GM19043 (cell line): ENCODE data around the gene KIF19.

ENCODE experiments used
- ATAC-seq: cut with Tn5 transposase; IDR thresholded peaks from one replicate; pipeline ENCODE4 v1.9.1; 2021; ENCODE audit warnings: low read depth; ENCODE audit not compliant: unreplicated experiment

KIF19 gene

GRCh38 chr17:74358697-74359096, 32.7 kb downstream of the KIF19 start:
- ATAC-seq: no peak

DNA sequence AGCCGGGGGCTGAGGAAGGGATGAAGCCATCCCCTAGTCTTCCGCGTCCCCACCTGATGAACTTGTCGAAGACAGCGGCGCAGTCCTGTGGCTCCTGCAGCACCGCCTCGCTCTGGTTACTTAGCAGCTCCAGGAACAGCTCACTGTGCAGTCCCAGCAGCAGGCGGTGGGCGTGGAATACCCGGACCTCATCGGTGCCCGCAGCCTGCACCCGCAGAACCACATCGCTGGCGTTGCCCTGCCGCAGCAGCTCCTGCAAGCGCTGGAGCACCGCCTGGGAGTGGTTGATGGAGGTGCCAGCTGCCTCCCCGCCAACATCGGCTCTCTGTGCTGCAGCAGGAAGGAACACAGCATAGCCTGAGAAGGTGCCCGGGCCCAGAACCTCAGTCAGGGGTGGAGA, 33.9 kb downstream of the KIF19 start:
- no peak for ATAC-seq

GRCh38 chr17:74360899-74361229, 34.8 kb downstream of the KIF19 start:
- ATAC-seq: no peak

DNA sequence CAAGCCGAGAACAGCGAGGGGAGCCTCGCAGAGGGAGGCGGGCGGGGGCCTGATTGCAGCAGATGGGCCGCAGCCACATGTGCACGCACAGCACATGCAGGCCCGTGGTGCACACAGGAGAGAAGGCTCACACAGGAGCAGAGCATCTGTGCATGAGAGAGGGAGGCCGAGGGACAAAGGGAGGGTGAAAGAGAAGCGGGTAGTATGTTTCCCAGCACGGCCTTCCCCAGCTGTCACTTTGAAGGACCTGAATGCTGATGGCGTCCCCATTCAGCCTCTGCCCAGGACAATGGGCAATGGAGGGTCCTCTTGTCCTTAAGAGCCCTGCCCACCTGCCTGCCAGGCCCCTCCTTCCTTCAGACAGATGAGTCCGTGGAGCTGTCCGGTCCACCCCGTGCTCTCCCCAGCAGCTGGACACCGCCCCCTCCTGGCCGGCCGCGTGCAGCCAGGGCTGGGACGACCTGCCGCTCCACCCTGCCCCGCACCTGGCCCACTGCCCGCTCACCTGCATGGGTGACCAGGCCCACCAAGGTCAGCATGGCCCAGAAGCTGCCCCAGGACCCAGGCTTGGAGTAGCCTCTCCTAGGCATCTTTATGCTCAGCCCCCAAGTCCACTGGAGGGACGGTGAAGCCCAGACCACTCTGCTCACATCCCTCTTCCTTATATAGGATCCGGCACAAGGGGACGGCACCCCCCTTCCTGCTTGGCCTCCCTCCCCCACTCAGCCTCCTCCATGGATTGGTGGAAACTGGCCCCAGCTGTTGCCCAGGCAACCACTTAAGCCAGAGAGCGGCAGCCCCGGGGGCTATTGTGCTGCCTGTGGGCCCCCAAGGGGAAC, 35.4 kb downstream of the KIF19 start, which contains the start of gene BTBD17:
Gene BTBD17 (minus strand): TSS at position 639 of the 839 bp plus-strand sequence. CDS start 49 bp downstream, at position 590.
- ATAC-seq: no peak

- ATAC-seq: no peak
Observed at GRCh38 chr17:74362069-74362405, 36.0 kb downstream of the KIF19 start.

- no peak for ATAC-seq
Observed at GRCh38 chr17:74362810-74363498, 36.9 kb downstream of the KIF19 start.

GRCh38 chr17:74367206-74367605, 41.2 kb downstream of the KIF19 start, which contains the start of gene GPR142:
GPR142 (plus strand) TSS chr17:74367506; CDS start chr17:74369541, 2,035 bp downstream.
- ATAC-seq: no peak

DNA sequence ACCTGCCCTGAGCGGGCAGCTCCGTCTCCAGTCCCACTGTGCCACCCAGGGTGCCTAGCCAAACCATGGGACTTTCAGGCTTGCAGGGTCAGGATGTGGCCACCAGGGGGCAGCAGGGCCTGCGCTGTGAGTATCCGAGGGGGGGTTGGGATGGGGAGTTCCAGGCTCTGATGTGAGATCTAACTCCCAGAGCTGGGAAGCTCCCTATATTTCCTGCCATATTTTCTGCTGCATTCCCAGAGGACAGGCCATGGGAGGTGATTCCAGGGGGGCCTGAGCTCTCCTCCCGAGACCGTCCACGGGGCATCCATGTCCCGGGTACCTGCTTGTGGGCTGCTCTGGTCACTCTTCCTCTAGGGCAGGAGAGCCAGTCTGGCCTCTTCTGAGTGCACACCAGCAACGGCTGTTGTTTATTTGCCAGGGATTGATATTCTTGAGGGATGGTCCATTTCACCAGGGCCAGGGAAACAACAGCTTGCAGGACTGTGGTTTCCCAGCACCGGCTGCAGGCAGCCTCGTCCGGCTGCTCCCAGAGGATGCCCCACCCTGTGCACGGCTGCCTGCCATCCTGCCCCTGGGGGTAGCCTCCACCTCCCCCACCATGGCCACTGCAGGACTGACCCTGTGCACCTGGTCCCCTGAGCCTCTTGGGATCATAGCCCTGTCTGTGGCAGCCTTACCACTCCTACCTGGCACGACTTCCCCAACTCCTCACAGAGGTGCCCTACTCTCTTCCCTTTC, 42.5 kb downstream of the KIF19 start:
- no peak for ATAC-seq

DNA sequence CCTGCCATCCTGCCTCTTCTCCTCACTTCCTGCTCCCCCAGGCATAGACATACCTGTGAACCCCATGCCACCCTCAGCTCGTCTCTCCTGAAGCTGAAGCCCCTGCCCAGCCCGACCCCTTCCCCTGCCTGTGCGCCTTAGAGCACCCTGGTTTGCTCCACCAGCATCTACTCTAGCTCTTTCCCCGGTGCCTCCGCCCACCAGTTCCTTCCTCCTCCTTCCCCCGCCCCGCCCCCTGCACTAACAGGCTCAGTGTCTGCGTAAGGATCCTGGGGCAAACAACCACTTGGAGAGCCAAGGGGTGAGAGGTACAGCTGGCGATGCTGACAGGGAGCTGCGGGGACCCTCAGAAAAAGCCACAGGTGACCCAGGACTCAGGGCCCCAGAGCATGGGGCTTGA, 43.2 kb downstream of the KIF19 start:
- no peak for ATAC-seq

DNA sequence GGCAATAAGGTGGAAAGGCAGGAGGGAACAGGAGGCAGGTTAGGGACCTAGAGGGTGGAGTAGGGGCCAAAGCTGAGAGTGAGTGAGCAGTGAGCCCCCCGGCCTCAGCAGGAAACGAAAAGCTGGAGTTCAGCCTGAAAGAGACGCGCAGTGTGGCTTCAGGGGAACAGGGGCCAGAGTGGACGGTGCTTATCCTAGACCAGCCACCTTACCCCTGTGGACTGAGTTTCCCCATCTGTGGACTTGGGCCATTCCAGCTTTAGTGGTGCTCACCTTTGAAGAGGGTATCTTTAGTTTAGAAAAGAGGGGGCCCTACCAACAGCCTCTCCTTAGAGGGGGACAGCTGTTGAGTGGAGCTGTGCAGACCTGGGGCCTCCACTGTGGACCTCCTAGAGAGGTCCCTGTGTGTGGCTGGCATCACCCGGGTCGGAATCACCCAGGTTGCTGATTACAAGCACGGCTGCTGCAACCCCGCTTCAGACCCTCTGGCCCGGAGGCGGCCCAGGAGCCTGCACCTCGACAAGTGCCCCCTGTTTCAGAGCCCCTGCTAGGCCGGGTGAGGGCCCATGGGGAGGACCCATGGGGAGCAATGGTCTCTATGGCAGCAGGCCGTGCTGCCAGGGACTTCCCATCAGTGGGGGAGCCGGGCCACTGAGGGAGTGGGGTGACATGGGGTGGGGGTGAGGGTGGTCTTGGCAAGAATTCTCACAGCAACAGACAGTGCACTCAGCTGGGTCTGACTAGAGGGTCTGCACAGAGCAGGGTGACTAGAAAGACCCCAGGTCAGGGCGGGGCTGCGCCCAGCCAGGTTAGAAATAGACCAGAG, 43.9 kb downstream of the KIF19 start:
- no peak for ATAC-seq

DNA sequence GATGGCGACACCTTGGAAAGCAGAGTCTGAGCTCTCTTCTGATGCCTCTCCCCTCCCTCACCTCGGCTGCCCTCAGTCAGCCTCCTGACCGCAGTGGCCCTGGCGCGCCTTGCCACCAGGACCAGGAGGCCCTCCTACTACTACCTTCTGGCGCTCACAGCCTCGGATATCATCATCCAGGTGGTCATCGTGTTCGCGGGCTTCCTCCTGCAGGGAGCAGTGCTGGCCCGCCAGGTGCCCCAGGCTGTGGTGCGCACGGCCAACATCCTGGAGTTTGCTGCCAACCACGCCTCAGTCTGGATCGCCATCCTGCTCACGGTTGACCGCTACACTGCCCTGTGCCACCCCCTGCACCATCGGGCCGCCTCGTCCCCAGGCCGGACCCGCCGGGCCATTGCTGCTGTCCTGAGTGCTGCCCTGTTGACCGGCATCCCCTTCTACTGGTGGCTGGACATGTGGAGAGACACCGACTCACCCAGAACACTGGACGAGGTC, 45.7 kb downstream of the KIF19 start:
- no peak for ATAC-seq

GRCh38 chr17:74372426-74372825, 46.4 kb downstream of the KIF19 start:
- ATAC-seq: no peak

GRCh38 chr17:74373838-74374606, 48.0 kb downstream of the KIF19 start:
- no peak for ATAC-seq

GRCh38 chr17:74374858-74375257, 48.8 kb downstream of the KIF19 start:
- ATAC-seq: no peak

GRCh38 chr17:74379495-74380085, 53.6 kb downstream of the KIF19 start:
- no peak for ATAC-seq

- ATAC-seq: no peak
Observed at GRCh38 chr17:74380086-74380958, 54.3 kb downstream of the KIF19 start.

DNA sequence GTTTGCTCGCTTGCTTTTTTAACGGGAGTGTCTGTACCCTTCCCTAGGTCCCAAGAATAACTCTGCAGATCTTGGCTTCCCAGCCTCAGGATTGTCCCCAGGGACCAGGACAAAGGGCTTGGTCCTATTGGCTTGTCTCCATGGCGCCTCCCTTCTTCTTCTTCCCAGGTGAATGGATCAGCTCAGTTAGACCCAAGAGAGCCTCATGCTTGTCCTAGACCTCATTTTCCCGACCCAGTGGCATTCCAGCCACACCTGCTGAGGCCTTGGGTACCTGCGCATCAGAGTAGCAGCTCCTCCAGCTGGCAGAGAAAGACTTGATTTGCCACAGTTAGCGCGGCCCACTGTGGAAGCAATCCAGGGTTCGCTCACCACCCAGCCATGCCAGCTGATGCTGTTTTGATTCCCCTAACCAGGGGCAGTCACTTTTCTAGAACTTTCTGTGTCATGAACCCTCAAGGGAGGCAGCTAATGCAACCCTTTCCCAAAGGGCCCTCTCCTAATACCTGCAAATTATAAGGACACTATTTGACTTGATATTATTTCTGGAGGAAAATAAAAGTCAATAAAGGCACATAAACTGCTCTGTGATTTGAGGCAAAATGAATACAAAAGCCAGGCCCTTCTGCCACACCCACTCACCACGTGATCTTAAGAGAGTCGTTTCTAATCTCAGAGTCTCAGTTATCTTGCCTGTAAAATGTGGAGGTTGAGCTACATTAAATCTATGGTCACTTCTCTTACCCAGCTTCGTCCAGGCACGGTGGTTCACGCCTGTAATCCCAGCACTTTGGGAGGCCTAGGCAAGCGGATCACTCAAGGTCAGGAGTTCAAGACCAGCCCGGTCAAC, 55.2 kb downstream of the KIF19 start:
- no peak for ATAC-seq
